Activated T-helper 1 cell treated with Interleukin-2 at 50 U/mL for 16 hours (primary cell): Measurements from ENCODE around the gene PIR.

Experiments
- DNase-seq: peaks from one replicate; pipeline ENCODE4 v3.0.0-alpha.2; 2020; ENCODE audit warnings: low read depth

PIR gene

DNA sequence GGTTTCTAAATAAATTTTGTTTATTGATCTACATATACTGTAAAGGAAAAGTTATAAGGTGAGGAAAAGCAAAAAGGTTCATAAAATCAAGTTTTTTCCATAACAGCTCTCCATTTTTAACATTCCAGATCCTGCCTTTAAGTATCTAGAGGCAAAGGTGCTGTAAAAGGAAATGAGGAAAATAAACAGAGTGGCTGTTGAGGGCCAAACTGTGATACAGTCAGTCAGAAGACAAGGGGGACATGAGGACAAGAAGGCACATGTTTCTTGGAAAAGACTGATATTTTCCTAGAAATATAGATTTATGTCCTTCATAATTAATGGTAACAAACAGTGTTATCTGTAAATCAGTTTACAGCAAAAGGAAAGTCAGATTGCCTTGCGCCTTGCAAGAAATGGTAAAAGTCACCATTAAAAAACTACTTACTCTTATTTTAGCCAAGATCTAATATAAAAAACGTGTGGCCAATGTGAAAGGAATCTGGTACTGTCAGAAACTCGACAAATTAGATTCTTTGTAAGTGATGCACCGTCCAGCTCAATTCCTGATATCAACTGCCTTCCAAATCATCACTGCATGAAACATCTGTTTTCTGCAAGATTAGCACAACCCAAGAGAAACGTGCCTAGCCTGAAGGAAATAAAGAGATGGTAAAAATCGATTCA is 75.0 kb downstream of the PIR start:
- no peak for DNase-seq

DNA sequence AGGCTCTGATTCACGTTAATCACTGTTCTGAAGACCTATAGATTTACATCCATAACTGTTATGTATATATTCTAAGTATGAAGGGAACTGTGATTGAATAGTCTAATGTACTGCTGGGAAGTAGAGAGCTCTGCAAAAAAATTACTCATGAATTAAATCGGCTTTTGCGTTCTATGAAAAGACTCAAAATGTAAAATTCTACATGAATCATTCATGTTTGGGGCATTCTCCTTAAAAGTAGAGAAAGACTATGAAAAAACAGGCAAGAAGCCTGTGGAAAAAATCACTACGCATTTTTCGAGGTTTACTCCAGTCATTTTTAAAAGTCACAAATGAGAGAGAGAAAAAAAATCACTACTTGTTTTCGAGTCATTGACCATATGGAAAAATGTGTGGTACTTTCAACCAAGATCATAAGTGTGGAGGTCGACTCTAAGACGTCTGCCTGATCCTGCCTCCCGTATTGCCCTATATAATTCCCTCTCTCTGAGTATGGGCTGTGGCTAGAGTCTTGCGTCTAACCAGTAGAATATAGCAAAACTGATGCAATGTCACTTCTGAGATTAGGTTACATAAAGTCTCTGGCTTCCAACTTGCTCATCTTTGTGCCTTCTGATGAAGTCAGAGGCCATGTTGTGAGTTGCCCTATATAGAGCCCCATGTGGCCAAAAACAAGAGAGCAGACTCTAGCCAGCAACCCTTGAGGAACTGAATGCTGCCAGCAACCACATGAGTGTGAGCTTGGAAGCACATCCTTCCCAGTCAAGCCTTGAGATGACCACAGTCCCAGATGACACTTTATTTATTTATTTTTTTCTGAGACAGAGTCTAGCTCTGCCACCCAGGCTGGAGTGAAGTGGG is 76.8 kb downstream of the PIR start:
- DNase-seq, result no peak

DNA sequence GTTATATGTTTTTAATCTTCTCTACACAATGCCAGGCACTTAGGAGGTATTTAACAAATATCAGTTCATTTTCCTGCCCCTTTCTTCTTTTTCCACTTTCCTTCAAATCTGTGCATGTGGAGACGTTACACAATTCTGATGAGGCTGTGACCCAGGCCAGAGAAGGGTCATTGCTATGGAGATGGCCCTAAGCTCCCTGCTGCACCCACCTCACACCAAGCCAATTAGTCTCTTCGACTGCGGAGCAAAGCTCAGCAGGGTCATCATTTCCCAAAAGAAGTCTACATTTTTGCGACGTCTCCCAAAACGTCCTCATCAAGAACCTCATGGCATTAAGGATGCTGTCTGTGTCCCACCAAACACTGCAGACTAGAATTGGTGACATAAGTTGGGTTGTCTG is 80.0 kb downstream of the PIR start:
- no peak for DNase-seq

DNA sequence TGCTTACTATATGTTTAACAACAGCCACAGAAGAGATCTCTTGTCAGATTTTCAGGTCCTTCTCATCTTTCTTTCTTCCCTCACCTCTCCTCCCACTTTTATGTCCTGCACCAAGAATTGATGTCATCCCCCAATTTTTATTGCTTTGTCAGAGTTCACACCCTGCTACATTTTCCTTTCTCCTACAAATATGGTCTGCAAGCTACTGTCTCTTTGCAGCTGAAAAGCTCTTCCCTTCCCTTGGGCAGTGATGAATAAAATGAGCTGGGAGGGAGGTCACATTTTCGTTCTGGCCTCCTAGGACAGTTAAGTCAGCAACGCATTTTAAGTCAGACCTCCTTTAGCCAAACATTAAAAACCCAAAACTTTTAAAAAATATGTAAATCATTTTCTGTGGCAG is 82.2 kb downstream of the PIR start:
- DNase-seq, result no peak

DNA sequence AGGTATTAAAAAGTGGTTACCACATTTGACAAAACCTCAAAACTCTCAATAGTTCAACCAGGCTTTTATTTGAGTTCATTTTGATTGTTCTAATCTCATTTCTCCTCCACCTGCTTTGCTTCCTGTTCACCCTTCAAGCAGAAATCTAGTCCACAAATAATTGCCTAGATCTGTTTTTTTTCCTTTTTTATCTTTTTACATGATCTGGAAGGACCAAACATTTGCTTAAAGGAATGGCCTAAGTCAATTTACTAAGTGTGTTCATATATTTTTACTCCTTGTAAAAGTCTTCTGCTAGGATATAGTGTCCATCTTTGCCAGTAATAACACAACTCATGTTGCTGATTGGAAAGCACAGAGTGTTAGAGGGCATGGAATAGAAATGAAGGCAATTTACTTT is 82.7 kb downstream of the PIR start:
- no peak for DNase-seq

DNA sequence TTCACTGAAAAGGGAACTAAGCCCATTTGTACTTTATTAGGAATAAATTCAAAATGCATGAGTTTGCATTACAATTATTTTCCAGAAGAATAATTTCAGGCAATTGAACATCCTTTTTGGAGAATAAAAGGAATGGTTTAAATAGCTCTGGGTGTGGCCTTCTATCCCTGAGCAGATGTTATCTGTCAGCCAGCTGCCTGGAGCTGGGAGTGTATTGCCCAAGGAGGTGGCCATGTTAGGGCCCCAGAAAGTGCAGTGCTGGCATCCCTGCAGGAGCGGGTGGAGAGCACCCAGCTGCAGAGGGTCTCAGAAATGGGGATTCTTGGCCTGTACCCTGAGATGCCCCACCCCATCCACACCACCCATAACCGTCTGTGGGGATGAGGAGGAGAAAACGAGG is 87.3 kb downstream of the PIR start:
- DNase-seq, result no peak

DNA sequence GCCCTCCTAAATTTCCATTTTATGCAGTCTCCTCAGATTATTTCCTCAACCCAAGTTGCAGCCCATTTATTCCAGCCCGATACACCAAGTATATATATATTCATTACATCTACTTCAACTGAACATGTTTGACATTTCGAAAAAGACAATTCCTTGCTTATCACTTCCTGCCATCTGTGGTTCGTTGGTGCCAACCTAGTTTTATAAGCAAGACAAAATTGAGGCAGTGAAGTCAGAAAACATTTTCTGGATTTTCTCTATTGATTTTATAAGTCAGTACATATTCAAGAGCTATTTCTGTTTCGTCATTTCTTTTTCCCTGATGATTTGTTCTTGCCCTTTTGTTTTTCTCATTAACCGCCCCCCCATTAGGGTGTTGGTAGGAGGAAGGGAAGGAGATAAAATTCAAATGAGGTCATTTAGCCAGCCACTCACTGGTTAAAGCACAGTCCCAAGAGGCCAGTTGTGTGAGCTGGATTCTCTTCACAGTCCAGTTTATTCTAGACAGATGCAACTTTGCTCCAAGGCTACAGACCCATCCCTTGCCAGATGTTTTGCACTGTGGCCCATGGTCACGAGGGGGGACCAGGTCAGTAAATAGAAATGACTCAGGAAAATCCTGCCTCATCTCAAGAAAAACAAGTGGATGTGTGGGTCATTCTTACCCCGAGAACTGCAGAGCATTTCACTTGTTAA is 88.6 kb downstream of the PIR start:
- no peak for DNase-seq

DNA sequence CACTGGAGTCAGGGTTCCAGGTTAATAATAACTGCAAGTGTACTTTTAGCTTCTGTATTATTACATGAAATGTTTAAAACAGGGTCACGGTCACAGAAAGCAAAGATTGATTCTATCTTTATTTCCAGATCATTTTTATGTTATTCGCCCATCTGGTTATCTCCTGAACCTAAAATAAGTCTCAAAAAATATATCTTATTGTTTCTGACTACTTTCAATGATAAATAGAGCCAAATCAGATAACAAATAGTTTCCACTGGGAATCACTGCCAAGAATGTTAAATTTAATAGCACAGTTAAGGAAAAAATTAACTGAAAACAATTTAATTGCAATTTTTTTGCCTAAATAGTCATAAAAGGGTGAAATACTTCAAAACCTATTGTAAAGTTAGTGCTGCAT is 91.8 kb downstream of the PIR start:
- DNase-seq, result no peak

DNA sequence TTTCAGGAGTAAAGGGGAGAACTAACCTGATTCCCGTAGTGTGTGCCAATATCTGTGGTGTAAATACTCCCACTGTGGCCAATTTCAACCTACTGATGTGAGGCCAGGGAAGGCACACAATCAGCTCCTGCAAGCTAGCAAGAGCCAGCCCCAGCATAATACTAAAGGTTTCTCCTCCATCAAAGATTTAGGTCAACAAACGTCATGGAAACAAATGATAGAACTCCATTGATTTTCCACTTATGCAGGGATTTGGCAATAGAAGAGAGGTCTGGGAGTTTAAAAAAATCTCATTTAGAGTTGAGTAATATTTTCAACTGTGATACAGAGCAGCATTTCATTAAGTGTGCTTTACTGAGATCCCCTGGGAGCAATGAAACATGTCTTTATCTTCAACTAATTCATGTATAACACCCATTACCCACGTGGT is 93.2 kb downstream of the PIR start:
- no peak for DNase-seq

DNA sequence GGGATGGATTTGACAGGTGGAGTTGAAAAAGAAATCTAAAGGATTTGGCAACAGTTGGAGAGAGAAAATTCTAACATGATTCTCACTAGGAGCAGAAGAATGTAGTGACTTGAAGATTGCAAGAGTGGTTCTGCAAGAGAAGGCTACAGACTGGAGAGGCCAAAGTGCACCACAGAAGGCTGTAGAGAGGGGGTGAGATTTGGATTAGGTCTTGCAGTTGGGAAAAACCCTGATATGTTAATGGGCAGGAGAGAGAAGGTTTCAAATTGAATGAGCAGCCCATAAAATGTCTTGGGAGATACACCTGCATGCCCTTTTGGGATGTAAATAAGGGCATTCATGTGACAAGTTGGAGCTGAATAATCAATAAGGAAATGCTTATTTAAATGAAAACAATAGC is 94.3 kb downstream of the PIR start:
- no peak for DNase-seq

DNA sequence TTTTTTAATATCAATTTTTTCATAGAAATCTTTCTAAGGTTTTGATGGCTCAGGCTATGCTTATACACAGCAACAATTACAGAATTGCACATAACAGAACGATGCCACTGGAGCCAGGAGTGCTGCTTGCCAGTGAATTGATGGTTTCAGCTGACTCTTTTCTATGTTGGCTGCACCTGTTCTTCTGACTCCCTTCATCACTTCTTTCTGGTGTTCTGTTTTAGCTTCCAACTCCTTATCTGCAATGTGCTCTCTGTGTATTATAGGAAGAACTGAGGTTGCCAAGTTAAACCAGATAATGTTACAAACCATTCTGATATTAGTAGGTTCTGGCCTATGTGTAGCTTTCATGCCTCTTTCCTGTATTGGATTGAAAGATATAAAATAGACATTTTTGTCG is 97.3 kb downstream of the PIR start:
- no peak for DNase-seq

GRCh38 chrX:15391850-15392249 is 101.3 kb downstream of the PIR start:
- DNase-seq, result no peak

- no peak for DNase-seq
These were observed 108.8 kb downstream of the PIR start, which contains the start of gene VEGFD for GRCh38 chrX:15384304-15384703. Gene VEGFD, minus strand, starts transcription at chrX:15384413. Its CDS starts 467 bp downstream, at chrX:15383946.

GRCh38 chrX:15382813-15383212 is 110.3 kb downstream of the PIR start:
- no peak for DNase-seq

DNA sequence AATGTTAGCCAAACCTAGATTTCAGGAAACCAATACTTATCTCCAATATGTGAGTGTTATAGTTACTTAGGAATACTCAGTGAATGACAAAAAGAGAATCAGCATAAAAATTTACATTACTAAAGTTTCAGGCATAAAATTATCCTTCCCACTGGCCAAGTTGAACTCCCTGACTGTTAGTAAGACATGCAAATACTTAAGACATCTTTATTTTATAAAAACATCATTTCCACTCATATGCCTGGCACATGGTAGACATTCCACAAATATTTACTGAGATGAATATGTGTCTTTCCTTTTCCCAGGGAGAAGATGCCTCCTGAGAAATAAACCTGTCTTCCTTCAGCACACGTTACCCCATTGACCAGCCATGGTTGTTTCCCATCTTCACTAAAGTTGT is 116.2 kb downstream of the PIR start:
- no peak for DNase-seq

DNA sequence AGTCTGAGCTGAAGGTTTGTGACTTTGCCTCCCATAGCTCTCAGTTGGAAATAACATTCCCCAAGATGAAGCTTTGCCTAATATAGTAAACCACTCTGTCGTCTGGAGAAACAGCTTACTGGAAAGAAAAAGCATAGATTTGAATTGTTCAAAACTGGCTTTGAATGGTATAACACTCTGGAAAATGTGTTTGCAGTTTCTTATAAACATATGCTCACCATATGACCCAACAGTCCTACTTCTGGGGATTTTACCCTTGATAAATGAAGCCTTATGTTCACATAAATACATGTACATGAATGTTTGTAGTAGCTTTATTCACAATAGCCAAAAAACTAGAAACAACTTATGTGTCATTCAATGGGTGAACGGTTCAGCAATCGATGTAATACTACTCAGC is 119.2 kb downstream of the PIR start:
- no peak for DNase-seq

DNA sequence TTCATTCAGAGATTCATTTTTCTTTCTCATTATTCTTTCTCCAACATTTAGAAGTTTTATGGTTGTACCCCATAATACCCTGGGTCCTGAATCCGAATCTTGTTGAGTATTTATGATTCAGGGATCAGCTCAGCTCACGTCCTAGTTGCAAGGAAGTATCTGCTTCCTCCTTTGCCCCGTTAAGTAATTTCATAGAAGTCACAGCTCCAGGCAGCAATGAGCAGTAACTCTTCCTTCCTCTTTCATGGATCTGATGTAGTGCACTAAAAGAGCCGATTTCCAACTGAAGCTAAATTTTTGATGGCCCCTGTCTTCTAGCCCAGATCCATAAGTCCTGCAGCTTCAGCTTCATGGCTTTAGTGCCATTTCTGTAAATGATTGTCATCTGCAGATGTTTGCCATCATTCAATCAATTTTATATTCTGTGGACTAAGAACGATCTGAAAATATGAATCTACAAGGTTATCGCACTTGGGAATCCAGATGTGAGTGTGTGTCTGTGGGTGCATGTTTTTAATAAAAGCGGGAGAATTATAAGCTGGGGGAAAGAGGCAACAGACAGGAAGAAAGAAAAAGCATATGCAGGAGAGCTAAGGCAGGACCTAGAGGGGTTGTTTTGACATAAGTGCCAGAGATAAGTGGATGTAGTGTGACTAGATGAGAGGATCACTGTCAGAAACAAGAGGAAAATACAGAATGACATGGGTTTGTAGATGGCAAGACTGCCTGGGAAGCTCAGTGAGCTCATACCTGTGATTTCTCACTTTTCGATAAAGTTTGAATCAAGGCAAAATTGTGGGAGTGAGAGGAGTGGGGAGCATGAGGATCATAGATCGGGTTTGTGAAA is 126.4 kb downstream of the PIR start:
- DNase-seq, result no peak

DNA sequence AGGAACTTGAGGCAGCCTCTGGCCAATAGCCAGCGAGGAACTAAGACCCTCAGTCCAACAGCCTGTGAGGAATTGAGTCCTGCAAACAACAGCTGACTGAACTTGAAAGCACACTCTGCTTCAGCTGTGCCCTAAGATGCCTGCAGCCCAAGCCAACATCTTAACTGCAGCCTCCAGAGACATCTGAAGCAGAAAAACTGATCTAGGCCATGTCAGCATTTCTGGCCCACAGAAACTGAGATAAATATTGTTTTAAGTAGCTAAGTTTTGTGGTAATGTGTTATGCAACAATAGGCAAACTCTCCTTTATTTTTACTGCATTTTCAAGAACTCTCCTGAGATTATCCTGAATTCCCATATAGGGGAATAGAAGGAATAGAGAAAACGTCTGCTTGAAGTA is 133.4 kb downstream of the PIR start:
- DNase-seq, result no peak

GRCh38 chrX:15358533-15358932 is 134.6 kb downstream of the PIR start:
- no peak for DNase-seq

DNA sequence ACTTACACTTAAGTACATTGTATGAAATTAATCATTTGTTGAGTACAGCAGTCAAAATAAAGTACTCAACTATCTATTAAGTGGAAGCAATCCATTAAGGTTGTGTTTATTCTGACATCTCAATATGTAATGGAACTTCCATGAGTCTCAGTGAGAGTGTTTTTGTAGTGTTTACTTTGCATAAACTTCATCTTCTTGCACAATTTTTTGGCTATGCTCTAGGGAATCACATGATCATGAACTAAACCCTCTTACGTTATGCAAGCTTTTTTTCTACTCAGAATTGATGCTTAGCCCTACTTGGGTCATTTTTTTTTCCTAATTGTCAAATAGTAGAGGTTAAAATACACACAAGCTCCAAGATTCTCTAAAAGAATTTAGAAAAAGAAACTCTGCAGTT is 136.7 kb downstream of the PIR start:
- no peak for DNase-seq

DNA sequence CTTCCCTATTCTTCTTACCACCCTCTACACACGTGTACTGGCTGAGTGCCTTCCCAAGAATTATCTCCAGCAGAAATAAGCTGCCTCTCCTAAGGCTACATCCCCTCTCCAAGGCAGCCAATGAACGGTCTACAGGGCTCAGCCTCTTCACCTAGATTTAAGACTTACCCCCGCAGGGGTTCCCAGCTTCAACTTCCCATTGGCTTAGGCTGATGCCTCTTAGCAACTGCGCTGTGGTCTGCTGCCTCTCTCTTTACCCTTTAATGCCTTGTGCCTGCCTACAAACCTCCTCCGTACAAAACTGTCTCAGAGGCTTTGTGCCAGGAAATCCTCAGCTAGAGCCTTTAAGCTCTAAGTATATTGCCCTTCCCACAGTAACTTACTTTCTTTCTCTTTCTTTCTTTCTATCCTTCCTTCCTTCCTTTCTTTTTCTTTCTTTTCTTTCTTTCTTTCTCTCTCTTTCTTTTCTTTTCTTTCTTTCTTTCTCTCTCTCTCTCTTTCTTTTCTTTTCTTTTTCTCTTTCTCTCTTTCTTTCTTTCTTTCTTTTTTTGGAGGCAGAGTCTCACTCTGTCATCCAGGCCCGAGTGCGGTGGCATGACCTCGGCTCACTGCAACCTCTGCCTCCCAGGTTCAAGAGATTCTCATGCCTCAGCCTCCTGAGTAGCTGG is 142.7 kb downstream of the PIR start:
- no peak for DNase-seq

- no peak for DNase-seq
These were observed 144.1 kb downstream of the PIR start for GRCh38 chrX:15349046-15349445.
